Large intestine (tissue), 3 donors: ENCODE results near the gene PIM1. TPM values are rescaled to one million over a fixed set of nuclear protein-coding genes. Genes with fewer than 3 reads are reported as not detected.
"Not testable (repeated sequence)": the region's sequence is repeated elsewhere in the genome, so short reads cannot be mapped to it uniquely, and the experiment has no call there.

Experiments used
- DNase-seq, 2 donors: peaks; one replicate each; pipeline versions ENCODE4 v3.0.0 to v3.0.0-alpha.2; 2013
- H3K27ac ChIP-seq: one replicate; pipeline ENCODE4 v1.5.1; 2013; ENCODE audit warnings: low read length
- H3K27me3 ChIP-seq: 2 replicates; pipeline ENCODE4 v1.6.1; 2013; ENCODE audit warnings: low read length; ENCODE audit not compliant: control insufficient read depth, insufficient read depth
- H3K36me3 ChIP-seq: 2 replicates; pipeline ENCODE4 v1.6.1; 2013; ENCODE audit warnings: low read length; ENCODE audit not compliant: control insufficient read depth, insufficient read depth
- H3K4me1 ChIP-seq: one replicate; pipeline ENCODE4 v1.6.1; 2013; ENCODE audit warnings: low read length; ENCODE audit not compliant: control insufficient read depth, insufficient read depth
- H3K4me3 ChIP-seq: one replicate; pipeline ENCODE4 v1.5.1; 2013; ENCODE audit warnings: low read length
- H3K9me3 ChIP-seq: one replicate; pipeline ENCODE4 v1.6.1; 2013; ENCODE audit warnings: mild to moderate bottlenecking, low read depth, low read length, moderate library complexity; ENCODE audit not compliant: control insufficient read depth
- WGBS: methylation state at CpG from one replicate; pipeline ENCODE4 v1.1.5; 2013; ENCODE audit warnings: low lambda C conversion rate; ENCODE audit not compliant: insufficient coverage; 5-methylcytosine and 5-hydroxymethylcytosine counted together
- polyA plus RNA-seq: library from polyadenylated mRNA; unstranded; fragments of 120-200 nt; gene quantifications from one replicate; pipeline ENCODE4 v1.2.1, GENCODE V29; 2013

The PIM1 gene
- polyA plus RNA-seq, 1 donor: 71.3 TPM

- Histone ChIP-seq H3K27me3 (no peaks in the 10 kb centered on the region), H3K4me1 (peaks cover 18% of the 10 kb centered on the region), H3K9me3 (no peaks in the 10 kb centered on the region), H3K36me3 (peaks cover 31% of the 10 kb centered on the region), H3K27ac (no peak overlapping the region), H3K4me3 (no peak overlapping the region)
- WGBS: 0% methylated on average over 2 of the region's 10 CpGs
- no peak for DNase-seq
Measured at GRCh38 chr6:37177077-37177934, 7.4 kb downstream of the PIM1 start.

GRCh38 chr6:37177935-37178517 lies 8.1 kb downstream of the PIM1 start:
- Histone ChIP-seq H3K4me3 (no peak overlapping the region), H3K9me3 (no peaks in the 10 kb centered on the region), H3K36me3 (peaks cover 24% of the 10 kb centered on the region), H3K27me3 (no peaks in the 10 kb centered on the region), H3K4me1 (peaks cover 11% of the 10 kb centered on the region), H3K27ac (no peak overlapping the region)
- no peak for DNase-seq
- no CpG with 5 or more reads among the region's 8 CpGs for WGBS

- H3K36me3 ChIP-seq: peaks cover 4% of the 10 kb centered on the region
- H3K4me1 ChIP-seq: no peaks in the 10 kb centered on the region
- no CpG with 5 or more reads among the region's 2 CpGs for WGBS
- DNase-seq: no peak
- H3K27me3 ChIP-seq: no peaks in the 10 kb centered on the region
- no peak overlapping the region for H3K27ac ChIP-seq
- H3K4me3 ChIP-seq: no peak overlapping the region
- H3K9me3 ChIP-seq: no peaks in the 10 kb centered on the region
Measured at GRCh38 chr6:37180075-37180474, 10.1 kb downstream of the PIM1 start.

DNA sequence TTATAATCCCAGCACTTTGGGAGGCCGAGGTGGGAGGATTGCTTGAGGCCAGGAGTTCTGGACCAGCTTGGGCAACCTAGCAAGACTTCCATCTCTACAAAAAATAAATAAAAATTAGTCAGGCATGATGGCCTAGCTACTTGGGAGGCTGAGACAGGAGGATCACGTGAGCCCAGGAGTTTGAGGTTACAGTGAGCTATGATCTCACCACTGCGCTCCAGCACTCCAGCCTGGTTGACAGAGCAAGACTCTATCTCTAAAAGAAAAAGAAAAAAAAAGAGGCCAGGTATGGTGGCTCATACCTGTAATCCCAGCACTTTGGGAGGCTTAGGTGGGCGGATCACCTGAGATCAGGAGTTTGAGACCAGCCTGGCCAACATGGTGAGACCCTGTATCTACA lies 10.7 kb downstream of the PIM1 start:
- not testable (repeated sequence) for H3K27ac ChIP-seq, DNase-seq, H3K4me3 ChIP-seq, H3K36me3 ChIP-seq, H3K9me3 ChIP-seq, H3K4me1 ChIP-seq, H3K27me3 ChIP-seq
- WGBS: 100% methylated on average over 1 of the region's 4 CpGs

- no CpG with 5 or more reads among the region's 8 CpGs for WGBS
- H3K27me3 ChIP-seq: no peaks in the 10 kb centered on the region
- H3K9me3 ChIP-seq: no peaks in the 10 kb centered on the region
- no peaks in the 10 kb centered on the region for H3K4me1 ChIP-seq
- H3K36me3 ChIP-seq: no peaks in the 10 kb centered on the region
- H3K4me3 ChIP-seq: no peak overlapping the region
- no peak for DNase-seq
- no peak overlapping the region for H3K27ac ChIP-seq
Measured at GRCh38 chr6:37182736-37183590, 13.0 kb downstream of the PIM1 start.

- H3K36me3 ChIP-seq, H3K4me1 ChIP-seq, H3K4me3 ChIP-seq, H3K9me3 ChIP-seq, DNase-seq, H3K27ac ChIP-seq, H3K27me3 ChIP-seq: not testable (repeated sequence)
- WGBS: 100% methylated on average over 1 of the region's 6 CpGs
Measured at GRCh38 chr6:37185949-37186720, 16.2 kb downstream of the PIM1 start.

DNA sequence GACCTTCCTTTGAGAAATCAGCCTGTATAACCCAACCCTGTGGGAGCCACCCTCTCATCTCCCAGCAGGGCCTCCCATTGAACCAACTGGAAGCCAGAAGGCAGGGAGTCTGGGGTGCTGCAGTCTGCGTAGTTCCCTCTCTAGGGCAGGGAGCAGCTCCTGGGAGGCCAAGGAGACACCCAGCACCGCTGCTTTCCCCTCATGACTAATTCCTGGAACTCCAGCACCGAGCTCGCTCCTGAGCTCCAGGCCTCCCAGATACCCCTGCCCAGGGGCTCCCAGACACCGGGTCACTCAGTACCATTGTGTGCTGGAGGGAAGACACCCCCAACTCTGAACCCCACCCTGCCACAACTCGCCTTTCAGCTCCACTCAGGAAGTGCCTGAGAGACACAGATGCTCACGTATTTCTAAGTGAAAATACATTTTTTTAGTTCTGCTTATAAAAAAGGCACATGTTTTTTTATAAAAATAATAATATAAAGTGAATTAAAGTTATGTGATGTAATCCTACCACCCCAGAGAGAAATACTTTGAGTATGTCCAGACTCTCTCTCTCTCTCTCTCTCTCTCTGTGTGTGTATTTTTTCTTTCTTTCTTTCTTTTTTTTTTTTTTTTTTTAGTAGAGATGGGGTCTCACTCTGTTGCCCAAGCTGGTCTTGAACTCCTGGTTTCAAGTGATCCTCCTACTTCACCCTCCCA lies 17.5 kb downstream of the PIM1 start:
- Histone ChIP-seq H3K27ac (no peak overlapping the region), H3K4me3 (no peak overlapping the region), H3K9me3 (no peaks in the 10 kb centered on the region), H3K36me3 (no peaks in the 10 kb centered on the region), H3K4me1 (no peaks in the 10 kb centered on the region), H3K27me3 (no peaks in the 10 kb centered on the region)
- no CpG with 5 or more reads among the region's 7 CpGs for WGBS
- DNase-seq: no peak

- Histone ChIP-seq H3K27me3 (no peaks in the 10 kb centered on the region), H3K36me3 (no peaks in the 10 kb centered on the region), H3K9me3 (no peaks in the 10 kb centered on the region), H3K4me3 (no peak overlapping the region), H3K4me1 (no peaks in the 10 kb centered on the region), H3K27ac (no peak overlapping the region)
- DNase-seq: no peak
- 57% methylated on average over 1 of the region's 2 CpGs for WGBS
Measured at GRCh38 chr6:37188962-37189510, 19.1 kb downstream of the PIM1 start.

- H3K4me1 ChIP-seq: no peaks in the 10 kb centered on the region
Measured at GRCh38 chr6:37190159-37190535, 20.2 kb downstream of the PIM1 start.

More at GRCh38 chr6:37190159-37190535, 20.2 kb downstream of the PIM1 start:
- Histone ChIP-seq H3K36me3 (no peaks in the 10 kb centered on the region), H3K27me3 (no peaks in the 10 kb centered on the region), H3K9me3 (no peaks in the 10 kb centered on the region), H3K27ac (no peak overlapping the region), H3K4me3 (no peak overlapping the region)
- DNase-seq: no peak
- no CpG with 5 or more reads among the region's 1 CpG for WGBS
